Mesendoderm (in vitro differentiated cells): ENCODE results near the gene MAST4.
A peak's percentile ranks its signal among the peaks of the same experiment; 100 is the strongest.

Source experiments
- DNase-seq: peaks from one replicate; pipeline ENCODE4 v3.0.0; 2013
- H2AK5ac ChIP-seq: 2 replicates; pipeline ENCODE4 v1.6.1; 2013; ENCODE audit warnings: low read length, inconsistent platforms
- H2BK120ac ChIP-seq: 2 replicates; pipeline ENCODE4 v1.6.1; 2013; ENCODE audit warnings: low read depth, mild to moderate bottlenecking, low read length, moderate library complexity, mixed read lengths
- H2BK15ac ChIP-seq: replicated peaks from 2 replicates; pipeline ENCODE4 v1.6.1; 2013; ENCODE audit warnings: low read depth, mild to moderate bottlenecking, moderate library complexity
- H2BK5ac ChIP-seq: 2 replicates; pipeline ENCODE4 v1.6.1; 2013; ENCODE audit warnings: low read length, inconsistent platforms
- H3K18ac ChIP-seq: 2 replicates; pipeline ENCODE4 v1.6.1; 2013; ENCODE audit warnings: mild to moderate bottlenecking, low read length, mixed read lengths
- H3K23ac ChIP-seq: one replicate; pipeline ENCODE4 v1.6.1; 2013; ENCODE audit warnings: low read length
- H3K27ac ChIP-seq: 2 replicates; pipeline ENCODE4 v1.5.1; 2013; ENCODE audit warnings: low read depth, mild to moderate bottlenecking, inconsistent platforms, low read length, moderate library complexity
- H3K27me3 ChIP-seq: 2 replicates; pipeline ENCODE4 v1.6.1; 2013; ENCODE audit warnings: low read length, control low read depth, mild to moderate bottlenecking, inconsistent platforms; ENCODE audit not compliant: insufficient read depth, poor library complexity
- H3K36me3 ChIP-seq: 2 replicates; pipeline ENCODE4 v1.6.1; 2013; ENCODE audit warnings: low read length, inconsistent platforms; ENCODE audit not compliant: control insufficient read depth, insufficient read depth
- H3K4ac ChIP-seq: one replicate; pipeline ENCODE4 v1.6.1; 2013; ENCODE audit warnings: low read depth, mild to moderate bottlenecking, low read length, moderate library complexity
- H3K4me1 ChIP-seq: 2 replicates; pipeline ENCODE4 v1.6.1; 2013; ENCODE audit warnings: low read depth, low read length, inconsistent platforms; ENCODE audit not compliant: control insufficient read depth
- H3K4me2 ChIP-seq: 2 replicates; pipeline ENCODE4 v1.6.1; 2013; ENCODE audit warnings: low read length
- H3K4me3 ChIP-seq: 2 replicates; pipeline ENCODE4 v1.5.1; 2013; ENCODE audit warnings: mild to moderate bottlenecking, low read length
- H3K56ac ChIP-seq: one replicate; pipeline ENCODE4 v1.6.1; 2013; ENCODE audit warnings: low read length
- H3K79me1 ChIP-seq: 2 replicates; pipeline ENCODE4 v1.6.1; 2013; ENCODE audit warnings: low read length, inconsistent platforms
- H3K79me2 ChIP-seq: 2 replicates; pipeline ENCODE4 v1.6.1; 2013; ENCODE audit warnings: mild to moderate bottlenecking, low read length; ENCODE audit not compliant: control insufficient read depth, insufficient read depth
- H3K9ac ChIP-seq: 2 replicates; pipeline ENCODE4 v1.6.1; 2013; ENCODE audit warnings: low read length, inconsistent platforms
- H4K5ac ChIP-seq: one replicate; pipeline ENCODE4 v1.6.1; 2013; ENCODE audit warnings: low read length
- H4K8ac ChIP-seq: one replicate; pipeline ENCODE4 v1.6.1; 2013; ENCODE audit warnings: low read depth, mild to moderate bottlenecking, control low read depth, low read length, moderate library complexity
- WGBS: extraction: QIAGEN DNeasy Blood & Tissue Kit; methylation state at CpG from one replicate; pipeline ENCODE4 v1.1.7; 2013; ENCODE audit warnings: low lambda C conversion rate, missing lambda C conversion rate; ENCODE audit not compliant: insufficient coverage; ENCODE audit errors: extremely low coverage; 5-methylcytosine and 5-hydroxymethylcytosine counted together

MAST4 gene

GRCh38 chr5:66741394-66741793 is 145.2 kb downstream of the MAST4 start:
- no peaks in the 10 kb centered on the region for H3K4me1 ChIP-seq
- no peaks in the 10 kb centered on the region for H3K36me3 ChIP-seq
- no peak overlapping the region for H3K18ac ChIP-seq
- no peak overlapping the region for H2BK5ac ChIP-seq
- H2BK120ac ChIP-seq: no peak overlapping the region
- no peak overlapping the region for H2BK15ac ChIP-seq
- H3K56ac ChIP-seq: no peak overlapping the region
- no peak overlapping the region for H2AK5ac ChIP-seq
- H3K27ac ChIP-seq: no peak overlapping the region
- no peak overlapping the region for H3K23ac ChIP-seq
- no peak overlapping the region for H4K8ac ChIP-seq
- H3K4me3 ChIP-seq: no peak overlapping the region
- no peaks in the 10 kb centered on the region for H3K79me2 ChIP-seq
- H3K4me2 ChIP-seq: no peak overlapping the region
- no peak overlapping the region for H3K9ac ChIP-seq
- no peaks in the 10 kb centered on the region for H3K27me3 ChIP-seq
- no peak overlapping the region for H3K4ac ChIP-seq
- H4K5ac ChIP-seq: no peak overlapping the region
- WGBS: no CpG with 5 or more reads among the region's 2 CpGs
- no peak for DNase-seq
- H3K79me1 ChIP-seq: no peaks in the 10 kb centered on the region

DNA sequence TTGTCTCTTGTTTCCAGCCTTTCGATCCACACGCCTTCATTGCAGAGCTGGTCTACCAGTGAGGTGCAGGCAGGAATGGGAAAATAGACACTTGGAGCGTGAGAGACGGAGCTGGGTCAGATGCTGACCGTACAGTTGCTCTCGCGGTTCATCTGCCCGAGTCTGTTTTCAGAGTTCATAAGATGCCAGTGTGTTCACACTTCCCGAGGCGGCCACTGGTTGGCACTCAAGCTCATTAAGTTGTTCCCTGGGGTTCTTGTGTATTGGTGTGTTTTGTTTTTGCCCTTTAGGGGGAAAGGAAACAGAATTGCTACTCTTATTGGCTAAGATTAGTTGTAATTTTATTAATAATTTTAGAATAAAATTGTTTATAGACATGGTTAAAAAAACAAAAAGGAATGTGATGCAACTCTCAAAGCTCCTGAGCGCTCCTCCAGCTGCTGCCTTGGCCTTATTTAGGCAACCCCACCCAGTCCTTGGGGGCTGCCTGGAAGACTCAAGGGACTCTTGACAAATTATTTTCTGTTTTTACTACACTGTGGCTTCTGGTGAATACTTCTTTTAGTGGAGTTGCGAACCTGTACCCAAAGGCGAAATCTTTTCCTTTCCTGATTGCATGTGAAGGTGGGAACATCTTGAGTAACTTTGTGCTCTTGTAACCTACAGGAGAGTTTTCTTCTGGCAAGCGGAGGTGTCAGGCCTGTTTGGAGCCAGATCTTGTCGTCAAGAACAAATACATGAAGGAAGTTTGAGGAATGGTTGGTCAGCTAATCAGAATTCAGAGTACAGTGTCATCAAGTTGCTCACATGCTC is 146.1 kb downstream of the MAST4 start:
- H3K23ac ChIP-seq: no peak overlapping the region
- H3K79me2 ChIP-seq: no peaks in the 10 kb centered on the region
- H3K4me3 ChIP-seq: no peak overlapping the region
- no peak overlapping the region for H3K9ac ChIP-seq
- no peak overlapping the region for H3K27ac ChIP-seq
- WGBS: no CpG with 5 or more reads among the region's 15 CpGs
- no peak overlapping the region for H3K4ac ChIP-seq
- H4K8ac ChIP-seq: no peak overlapping the region
- H3K79me1 ChIP-seq: no peaks in the 10 kb centered on the region
- no peak overlapping the region for H4K5ac ChIP-seq
- DNase-seq: peak; percentile 35
- no peaks in the 10 kb centered on the region for H3K36me3 ChIP-seq
- no peak overlapping the region for H2BK15ac ChIP-seq
- H2BK5ac ChIP-seq: no peak overlapping the region
- no peaks in the 10 kb centered on the region for H3K4me1 ChIP-seq
- no peak overlapping the region for H2AK5ac ChIP-seq
- no peak overlapping the region for H3K18ac ChIP-seq
- no peak overlapping the region for H3K4me2 ChIP-seq
- H3K56ac ChIP-seq: no peak overlapping the region
- H3K27me3 ChIP-seq: no peaks in the 10 kb centered on the region
- no peak overlapping the region for H2BK120ac ChIP-seq

DNA sequence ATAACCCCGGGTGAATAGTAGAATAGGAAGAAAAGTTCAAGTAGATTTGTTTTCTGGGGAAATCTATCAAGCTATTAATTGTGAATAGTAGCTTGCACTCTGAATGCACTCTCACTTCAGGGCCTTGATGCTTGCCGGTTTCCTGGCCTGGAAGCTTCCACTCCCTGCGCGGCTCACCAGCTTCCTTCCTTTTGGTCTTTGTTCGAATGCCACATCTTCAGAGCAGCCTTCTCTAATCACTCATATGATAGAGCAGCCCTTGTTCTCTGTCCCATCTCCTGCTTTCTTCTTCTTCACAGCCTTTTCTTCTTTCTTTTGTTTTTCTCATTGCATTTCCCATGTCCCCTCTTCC is 146.7 kb downstream of the MAST4 start:
- WGBS: no CpG with 5 or more reads among the region's 5 CpGs
- Histone ChIP-seq H3K23ac (no peak overlapping the region), H3K9ac (no peak overlapping the region), H2BK5ac (no peak overlapping the region), H3K18ac (no peak overlapping the region), H3K56ac (no peak overlapping the region), H4K5ac (no peak overlapping the region), H2AK5ac (no peak overlapping the region), H3K27ac (no peak overlapping the region), H4K8ac (no peak overlapping the region), H3K36me3 (no peaks in the 10 kb centered on the region), H3K4me2 (no peak overlapping the region), H3K79me1 (no peaks in the 10 kb centered on the region), H3K4ac (no peak overlapping the region), H3K4me3 (no peak overlapping the region), H2BK120ac (no peak overlapping the region), H3K79me2 (no peaks in the 10 kb centered on the region), H3K4me1 (no peaks in the 10 kb centered on the region), H2BK15ac (no peak overlapping the region), H3K27me3 (no peaks in the 10 kb centered on the region)
- no peak for DNase-seq

- Histone ChIP-seq H3K4me3 (no peak overlapping the region), H2BK5ac (no peak overlapping the region), H3K4ac (no peak overlapping the region), H3K18ac (no peak overlapping the region), H4K8ac (no peak overlapping the region), H3K4me1 (no peaks in the 10 kb centered on the region), H3K9ac (no peak overlapping the region), H2BK120ac (no peak overlapping the region), H3K36me3 (no peaks in the 10 kb centered on the region), H3K23ac (no peak overlapping the region), H3K27ac (no peak overlapping the region), H3K79me1 (no peaks in the 10 kb centered on the region), H3K79me2 (no peaks in the 10 kb centered on the region), H2AK5ac (no peak overlapping the region), H3K56ac (peak overlapping the region; percentile 17), H3K4me2 (no peak overlapping the region), H3K27me3 (no peaks in the 10 kb centered on the region), H4K5ac (no peak overlapping the region), H2BK15ac (no peak overlapping the region)
- no CpG with 5 or more reads among the region's 6 CpGs for WGBS
- DNase-seq: no peak
Measured at GRCh38 chr5:66743344-66743743, 147.2 kb downstream of the MAST4 start.

- Histone ChIP-seq H3K18ac (no peak overlapping the region), H4K5ac (no peak overlapping the region), H2BK120ac (no peak overlapping the region), H3K4me1 (no peaks in the 10 kb centered on the region), H3K4me3 (no peak overlapping the region), H3K56ac (no peak overlapping the region), H3K27me3 (no peaks in the 10 kb centered on the region), H2BK5ac (no peak overlapping the region), H3K27ac (no peak overlapping the region), H2AK5ac (no peak overlapping the region), H3K23ac (no peak overlapping the region), H2BK15ac (no peak overlapping the region), H3K4me2 (no peak overlapping the region), H3K79me2 (no peaks in the 10 kb centered on the region), H3K79me1 (no peaks in the 10 kb centered on the region), H3K36me3 (no peaks in the 10 kb centered on the region), H3K4ac (no peak overlapping the region), H3K9ac (no peak overlapping the region), H4K8ac (no peak overlapping the region)
- no CpG with 5 or more reads among the region's 4 CpGs for WGBS
- peak; percentile 34 for DNase-seq
Measured at GRCh38 chr5:66744040-66744439, 147.8 kb downstream of the MAST4 start.

- Histone ChIP-seq H3K36me3 (no peaks in the 10 kb centered on the region), H4K8ac (no peak overlapping the region), H2BK120ac (no peak overlapping the region), H3K79me2 (no peaks in the 10 kb centered on the region), H3K4me3 (no peak overlapping the region), H3K27ac (no peak overlapping the region), H3K4me2 (no peak overlapping the region), H4K5ac (no peak overlapping the region), H3K9ac (no peak overlapping the region), H2BK15ac (no peak overlapping the region), H3K56ac (no peak overlapping the region), H3K4me1 (no peaks in the 10 kb centered on the region), H2BK5ac (no peak overlapping the region), H3K23ac (no peak overlapping the region), H2AK5ac (no peak overlapping the region), H3K18ac (no peak overlapping the region), H3K4ac (no peak overlapping the region), H3K27me3 (no peaks in the 10 kb centered on the region), H3K79me1 (no peaks in the 10 kb centered on the region)
- no peak for DNase-seq
- WGBS: no CpG with 5 or more reads among the region's 5 CpGs
Measured at GRCh38 chr5:66745297-66745696, 149.1 kb downstream of the MAST4 start.
